Nephron progenitor cell (in vitro differentiated cells): ENCODE data around the gene MRTFA.

Experiments
- DNase-seq: peaks from one replicate; pipeline ENCODE4 v3.0.0; 2021
- H3K27ac Mint-ChIP-seq: 2 replicates; pipeline ENCODE4 v1.8.0; 2021; ENCODE audit warnings: mild to moderate bottlenecking, moderate library complexity, mixed read lengths
- H3K27me3 Mint-ChIP-seq: 2 replicates; pipeline ENCODE4 v1.8.0; 2021; ENCODE audit warnings: mild to moderate bottlenecking, low read depth, mixed read lengths; ENCODE audit not compliant: poor library complexity
- H3K36me3 Mint-ChIP-seq: 2 replicates; pipeline ENCODE4 v1.8.0; 2021; ENCODE audit warnings: low read depth, mixed read lengths
- H3K4me1 Mint-ChIP-seq: 2 replicates; pipeline ENCODE4 v1.8.0; 2021; ENCODE audit warnings: mixed read lengths
- H3K4me3 Mint-ChIP-seq: 2 replicates; pipeline ENCODE4 v1.8.0; 2021; ENCODE audit warnings: mild to moderate bottlenecking, moderate library complexity, mixed read lengths
- H3K9me3 Mint-ChIP-seq: 2 replicates; pipeline ENCODE4 v1.8.0; 2021; ENCODE audit warnings: mild to moderate bottlenecking, moderate library complexity, mixed read lengths
- TF ChIP-seq, protein P1 (sequence below): fragments of 200-600 bp; sonication (generic); IDR thresholded peaks from 2 replicates; pipeline ENCODE4 v1.5.0; 2021; ENCODE audit warnings: antibody characterized with exemption

The MRTFA gene

DNA sequence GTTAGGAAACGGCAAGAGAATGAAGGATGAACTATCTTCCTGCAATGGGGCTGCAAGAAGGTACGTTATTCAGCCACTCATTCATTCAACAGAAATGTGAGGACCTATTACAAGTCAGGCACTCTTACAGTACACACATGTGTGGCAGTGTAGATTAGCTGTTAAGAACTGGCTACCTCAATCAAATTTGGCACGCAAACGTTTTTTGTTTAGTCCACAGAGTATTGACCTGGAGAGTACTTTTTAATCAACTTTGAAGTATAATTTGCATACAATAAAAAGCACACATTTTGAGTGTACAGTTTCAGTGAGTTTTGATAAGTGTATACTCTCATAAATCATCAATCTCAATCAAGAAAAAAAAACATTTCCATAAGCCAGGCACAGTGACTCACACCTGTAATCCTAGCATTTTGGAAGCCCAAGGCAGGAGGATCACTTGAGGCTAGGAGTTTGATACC is 24.2 kb downstream of the MRTFA start:
- no peak for DNase-seq
- TF ChIP-seq, protein P1, sequence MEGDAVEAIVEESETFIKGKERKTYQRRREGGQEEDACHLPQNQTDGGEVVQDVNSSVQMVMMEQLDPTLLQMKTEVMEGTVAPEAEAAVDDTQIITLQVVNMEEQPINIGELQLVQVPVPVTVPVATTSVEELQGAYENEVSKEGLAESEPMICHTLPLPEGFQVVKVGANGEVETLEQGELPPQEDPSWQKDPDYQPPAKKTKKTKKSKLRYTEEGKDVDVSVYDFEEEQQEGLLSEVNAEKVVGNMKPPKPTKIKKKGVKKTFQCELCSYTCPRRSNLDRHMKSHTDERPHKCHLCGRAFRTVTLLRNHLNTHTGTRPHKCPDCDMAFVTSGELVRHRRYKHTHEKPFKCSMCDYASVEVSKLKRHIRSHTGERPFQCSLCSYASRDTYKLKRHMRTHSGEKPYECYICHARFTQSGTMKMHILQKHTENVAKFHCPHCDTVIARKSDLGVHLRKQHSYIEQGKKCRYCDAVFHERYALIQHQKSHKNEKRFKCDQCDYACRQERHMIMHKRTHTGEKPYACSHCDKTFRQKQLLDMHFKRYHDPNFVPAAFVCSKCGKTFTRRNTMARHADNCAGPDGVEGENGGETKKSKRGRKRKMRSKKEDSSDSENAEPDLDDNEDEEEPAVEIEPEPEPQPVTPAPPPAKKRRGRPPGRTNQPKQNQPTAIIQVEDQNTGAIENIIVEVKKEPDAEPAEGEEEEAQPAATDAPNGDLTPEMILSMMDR = no peak
- H3K36me3 Mint-ChIP-seq = peaks cover 14% of the 10 kb centered on the region
- H3K27me3 Mint-ChIP-seq = no peaks in the 10 kb centered on the region
- H3K4me1 Mint-ChIP-seq = peaks cover 13% of the 10 kb centered on the region
- peaks cover 12% of the 10 kb centered on the region for H3K9me3 Mint-ChIP-seq
- no peak overlapping the region for H3K4me3 Mint-ChIP-seq
- H3K27ac Mint-ChIP-seq = no peak overlapping the region

DNA sequence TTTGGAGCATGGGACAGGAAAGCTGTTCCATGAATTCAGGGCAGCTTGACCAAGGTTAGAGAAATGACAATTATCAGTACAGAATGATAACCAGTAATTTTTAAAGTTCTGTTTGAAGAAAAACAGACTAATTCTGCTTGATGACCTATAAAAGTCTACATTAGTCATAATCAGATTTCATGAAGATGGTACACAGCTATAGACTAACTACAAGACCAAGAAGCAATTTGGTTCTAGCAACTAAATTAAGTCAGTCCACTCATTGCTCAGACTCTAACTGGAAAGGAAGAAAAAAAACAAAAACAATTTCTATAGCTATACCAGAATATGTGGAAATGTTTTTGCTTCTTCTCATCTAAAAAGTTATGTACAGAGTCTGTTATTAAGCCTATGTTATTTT is 24.9 kb downstream of the MRTFA start:
- TF ChIP-seq, protein P1 = no peak

DNA sequence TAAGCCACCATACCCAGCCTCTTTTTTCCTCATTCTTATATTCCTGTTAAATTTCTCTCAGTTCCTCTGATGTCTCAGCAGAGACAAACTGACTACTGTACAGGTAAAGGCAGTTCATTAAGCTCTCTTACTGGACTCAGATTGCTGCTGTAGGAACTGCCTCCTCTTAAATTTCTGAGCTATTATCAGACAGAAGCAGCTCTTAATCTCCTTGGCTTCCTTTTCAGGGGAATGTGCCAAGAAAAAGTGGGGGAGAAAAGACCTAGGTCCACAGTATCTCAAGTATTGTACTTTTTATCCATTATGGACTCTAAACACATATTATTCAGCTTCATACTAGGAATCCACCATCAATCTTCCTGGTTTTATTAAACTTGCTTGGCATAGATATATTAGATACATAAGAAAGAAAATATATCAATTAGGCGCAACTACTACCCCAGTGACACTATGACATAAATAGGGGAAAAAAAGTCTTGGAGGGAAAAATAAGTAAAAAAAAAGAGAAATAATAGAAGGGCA is 26.1 kb downstream of the MRTFA start:
- H3K36me3 Mint-ChIP-seq = no peaks in the 10 kb centered on the region
- peaks cover 19% of the 10 kb centered on the region for H3K4me1 Mint-ChIP-seq
- no peak overlapping the region for H3K27ac Mint-ChIP-seq
- H3K4me3 Mint-ChIP-seq = no peak overlapping the region
- H3K27me3 Mint-ChIP-seq = no peaks in the 10 kb centered on the region
- DNase-seq = no peak
- no peaks in the 10 kb centered on the region for H3K9me3 Mint-ChIP-seq
- TF ChIP-seq, protein P1 = no peak

More for the DNA sequence above, 24.9 kb downstream of the MRTFA start:
- Mint-ChIP-seq H3K4me3 (no peak overlapping the region), H3K27ac (no peak overlapping the region), H3K9me3 (peaks cover 5% of the 10 kb centered on the region), H3K27me3 (no peaks in the 10 kb centered on the region), H3K4me1 (peaks cover 19% of the 10 kb centered on the region), H3K36me3 (peaks cover 7% of the 10 kb centered on the region)
- no peak for DNase-seq

DNA sequence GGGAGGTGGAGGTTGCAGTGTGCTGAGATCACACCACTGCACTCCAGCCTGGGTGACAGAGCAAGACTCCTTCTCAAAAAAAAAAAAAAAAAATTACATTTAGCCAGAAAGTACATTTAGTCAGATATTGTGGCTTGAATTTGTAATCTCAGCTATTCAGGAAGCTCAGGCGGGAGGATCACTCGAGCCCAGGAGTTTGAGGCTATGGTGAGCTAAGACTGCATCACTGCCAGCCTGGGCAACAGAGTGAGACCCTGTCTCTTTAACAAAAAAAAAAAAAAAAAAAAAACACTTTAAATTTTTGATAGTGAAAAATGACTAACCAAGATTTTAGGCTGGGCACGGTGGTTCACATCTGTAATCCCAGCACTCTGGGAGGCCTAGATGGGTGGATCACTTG is 27.3 kb downstream of the MRTFA start:
- Mint-ChIP-seq H3K27ac (no peak overlapping the region), H3K4me1 (peaks cover 19% of the 10 kb centered on the region), H3K9me3 (no peaks in the 10 kb centered on the region), H3K27me3 (no peaks in the 10 kb centered on the region), H3K36me3 (peaks cover 5% of the 10 kb centered on the region), H3K4me3 (no peak overlapping the region)
- TF ChIP-seq, protein P1 = no peak
- DNase-seq = no peak

DNA sequence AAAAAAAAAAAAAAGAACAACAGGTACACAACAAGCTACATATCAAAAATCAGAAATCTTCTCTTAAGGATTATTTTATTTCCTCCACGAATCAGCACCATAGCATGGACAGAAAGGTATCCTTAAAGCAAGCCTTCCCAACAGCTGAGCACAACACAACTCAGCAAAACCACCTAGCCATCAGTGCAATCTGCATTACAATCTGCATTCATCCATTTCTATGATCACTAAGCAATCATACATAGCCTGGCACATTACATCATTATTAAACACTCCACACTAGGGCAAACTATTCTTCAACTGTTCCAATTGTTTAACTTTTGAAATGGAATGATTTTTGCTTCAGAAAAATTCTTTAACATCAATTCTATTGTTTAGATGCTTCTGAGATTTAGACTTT is 29.0 kb downstream of the MRTFA start:
- Mint-ChIP-seq H3K36me3 (peaks cover 5% of the 10 kb centered on the region), H3K9me3 (no peaks in the 10 kb centered on the region), H3K4me3 (no peak overlapping the region), H3K27me3 (no peaks in the 10 kb centered on the region), H3K4me1 (peaks cover 19% of the 10 kb centered on the region), H3K27ac (peak overlapping the region; percentile 64)
- DNase-seq = no peak
- TF ChIP-seq, protein P1 = no peak

DNA sequence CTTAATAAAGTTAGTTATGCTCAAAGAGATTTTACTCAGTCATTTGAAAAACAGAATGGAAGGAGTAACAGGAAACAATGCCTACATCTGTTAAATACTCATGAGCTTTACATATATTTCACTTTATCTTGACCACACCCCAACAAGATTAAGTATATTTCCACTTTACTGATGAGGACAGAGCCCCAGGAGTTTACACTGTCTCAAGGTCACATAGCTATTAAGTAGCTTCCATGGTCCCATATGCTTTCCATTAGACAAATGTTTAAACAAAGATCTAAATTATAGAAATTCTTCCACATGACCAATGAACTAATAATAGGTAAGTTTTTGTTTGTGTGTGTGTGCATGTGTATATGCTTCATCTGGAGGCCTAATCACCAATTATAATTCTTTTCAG is 30.2 kb downstream of the MRTFA start:
- Mint-ChIP-seq H3K36me3 (peaks cover 5% of the 10 kb centered on the region), H3K4me3 (no peak overlapping the region), H3K27ac (no peak overlapping the region), H3K4me1 (peaks cover 16% of the 10 kb centered on the region), H3K9me3 (no peaks in the 10 kb centered on the region), H3K27me3 (no peaks in the 10 kb centered on the region)
- TF ChIP-seq, protein P1 = no peak
- no peak for DNase-seq
